Gastrocnemius medialis (tissue), 4 donors: Measurements from ENCODE around the gene GEN1. TPM values are rescaled to one million over a fixed set of nuclear protein-coding genes. Genes with fewer than 3 reads are reported as not detected.

ENCODE experiments used
- ATAC-seq, 2 donors: fragments of 150-250 bp; one replicate each; pipeline ENCODE4 v1.9.1; 2016
- DNase-seq, 2 donors: peaks; one replicate each; pipeline ENCODE4 v3.0.0-alpha.2; 2019
- H3K27ac ChIP-seq, 4 donors: fragments of 200-600 bp; sonication (generic); 1 replicate in 1 of 4; 2 replicates in 3 of 4; pipeline ENCODE4 v1.5.1; 2016 to 2018; ENCODE audit warnings: mild to moderate bottlenecking in 2 of 4, moderate library complexity in 1 of 4
- H3K27me3 ChIP-seq, 3 donors: fragments of 200-600 bp; sonication (generic) in 2 of 3; 1 replicate in 1 of 3; 2 replicates in 2 of 3; pipeline versions ENCODE4 v1.5.1 to v1.6.0; 2016 to 2019; ENCODE audit warnings: mild to moderate bottlenecking in 1 of 3, moderate library complexity in 1 of 3
- H3K36me3 ChIP-seq, 2 donors: fragments of 200-600 bp; sonication (generic) in 1 of 2; one replicate each; pipeline ENCODE4 v1.5.1; 2017 to 2018
- H3K4me1 ChIP-seq, 2 donors: fragments of 200-600 bp; sonication (generic) in 1 of 2; one replicate each; pipeline ENCODE4 v1.5.1; 2016 to 2017; ENCODE audit warnings: mild to moderate bottlenecking in 2 of 2
- H3K4me3 ChIP-seq, 4 donors: fragments of 200-600 bp; sonication (generic) in 3 of 4; 1 replicate in 1 of 4; 2 replicates in 3 of 4; pipeline ENCODE4 v1.5.1; 2016 to 2019; ENCODE audit warnings: mild to moderate bottlenecking in 2 of 4
- H3K9me3 ChIP-seq, 3 donors: fragments of 200-600 bp; sonication (generic) in 2 of 3; 1 replicate in 1 of 3; 2 replicates in 2 of 3; pipeline ENCODE4 v1.5.1; 2016 to 2019
- POLR2A ChIP-seq, 2 donors: fragments of 450-650 bp; IDR thresholded peaks; one replicate each; pipeline ENCODE4 v1.6.1; 2017; ENCODE audit warnings: antibody characterized with exemption in 2 of 2, mild to moderate bottlenecking in 2 of 2, moderate library complexity in 2 of 2
- in situ Hi-C, 4 donors: fragments of 200-750 bp; cut with MboI; loops; one replicate each; pipeline versions ENCODE4 v1.15.0 to v1.8.0; 2017; ENCODE audit warnings: low sequenced_read_pairs in 4 of 4
- intact Hi-C: fragments of 100-400 bp; cut with DNase I; formaldehyde crosslinking; loops from one replicate; pipeline ENCODE4 v1.15.1; 2023; ENCODE audit warnings: low total_unique reads
- total RNA-seq, 4 donors: library from RNA; depleted of rRNA; stranded (reverse); fragments of >200 nt; gene quantifications; one replicate each; pipeline versions ENCODE4 v1.1.0 to v1.2.3, GENCODE V29; 2016
- TF ChIP-seq, protein P1 (sequence below), 5 experiments: fragments of 450-650 bp in 3 of 5; fragments of 200-600 bp in 2 of 5; sonication (generic) in 2 of 5; IDR thresholded peaks in 4 of 5; conservative IDR thresholded peaks in 1 of 5; 1 replicate in 4 of 5; 2 replicates in 1 of 5; pipeline ENCODE4 v1.5.1; 2016 to 2019; ENCODE audit warnings: antibody characterized with exemption in 5 of 5, mild to moderate bottlenecking in 3 of 5, moderate library complexity in 3 of 5

The GEN1 gene
- total RNA-seq, 4 donors from 2014 or later: 0.31 to 8.7 (median 2.3) TPM

DNA sequence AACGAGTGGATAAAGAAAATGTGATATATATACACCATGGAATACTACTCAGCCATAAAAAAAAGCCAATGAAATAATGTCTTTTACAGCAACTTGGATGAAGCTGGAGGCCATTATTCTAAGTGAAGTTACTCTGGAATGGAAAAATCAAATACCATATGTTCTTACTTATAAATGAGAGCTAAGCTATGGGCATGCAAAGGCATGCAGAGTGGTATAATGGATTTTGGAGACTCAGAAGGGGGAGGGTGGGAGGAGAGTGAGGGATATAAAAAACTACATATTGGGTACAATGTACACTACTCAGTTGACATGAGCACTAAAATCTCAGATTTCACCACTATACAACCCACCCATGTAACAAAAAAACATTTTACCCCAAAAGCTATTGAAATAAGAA is 60.7 kb downstream of the GEN1 start:
- H3K27me3 ChIP-seq: no peaks in the 10 kb centered on the region
- in situ Hi-C loops (no loop called here), intact Hi-C loops (no loop called here)
- no peaks in the 10 kb centered on the region for H3K9me3 ChIP-seq
- no peak for ATAC-seq
- H3K4me3 ChIP-seq: no peak overlapping the region
- no peaks in the 10 kb centered on the region for H3K36me3 ChIP-seq
- H3K4me1 ChIP-seq: no peaks in the 10 kb centered on the region
- TF ChIP-seq, protein P1, sequence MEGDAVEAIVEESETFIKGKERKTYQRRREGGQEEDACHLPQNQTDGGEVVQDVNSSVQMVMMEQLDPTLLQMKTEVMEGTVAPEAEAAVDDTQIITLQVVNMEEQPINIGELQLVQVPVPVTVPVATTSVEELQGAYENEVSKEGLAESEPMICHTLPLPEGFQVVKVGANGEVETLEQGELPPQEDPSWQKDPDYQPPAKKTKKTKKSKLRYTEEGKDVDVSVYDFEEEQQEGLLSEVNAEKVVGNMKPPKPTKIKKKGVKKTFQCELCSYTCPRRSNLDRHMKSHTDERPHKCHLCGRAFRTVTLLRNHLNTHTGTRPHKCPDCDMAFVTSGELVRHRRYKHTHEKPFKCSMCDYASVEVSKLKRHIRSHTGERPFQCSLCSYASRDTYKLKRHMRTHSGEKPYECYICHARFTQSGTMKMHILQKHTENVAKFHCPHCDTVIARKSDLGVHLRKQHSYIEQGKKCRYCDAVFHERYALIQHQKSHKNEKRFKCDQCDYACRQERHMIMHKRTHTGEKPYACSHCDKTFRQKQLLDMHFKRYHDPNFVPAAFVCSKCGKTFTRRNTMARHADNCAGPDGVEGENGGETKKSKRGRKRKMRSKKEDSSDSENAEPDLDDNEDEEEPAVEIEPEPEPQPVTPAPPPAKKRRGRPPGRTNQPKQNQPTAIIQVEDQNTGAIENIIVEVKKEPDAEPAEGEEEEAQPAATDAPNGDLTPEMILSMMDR (IDR thresholded peaks at IDR 0.05 in 4 of 5, conservative IDR thresholded peaks at IDR 0.05 in 1 of 5): no peak
- no peak for TF ChIP-seq POLR2A (IDR thresholded peaks at IDR 0.05)
- H3K27ac ChIP-seq: peak overlapping the region in 2 of 4 donors; percentile 47 to 67
- no peak for DNase-seq

DNA sequence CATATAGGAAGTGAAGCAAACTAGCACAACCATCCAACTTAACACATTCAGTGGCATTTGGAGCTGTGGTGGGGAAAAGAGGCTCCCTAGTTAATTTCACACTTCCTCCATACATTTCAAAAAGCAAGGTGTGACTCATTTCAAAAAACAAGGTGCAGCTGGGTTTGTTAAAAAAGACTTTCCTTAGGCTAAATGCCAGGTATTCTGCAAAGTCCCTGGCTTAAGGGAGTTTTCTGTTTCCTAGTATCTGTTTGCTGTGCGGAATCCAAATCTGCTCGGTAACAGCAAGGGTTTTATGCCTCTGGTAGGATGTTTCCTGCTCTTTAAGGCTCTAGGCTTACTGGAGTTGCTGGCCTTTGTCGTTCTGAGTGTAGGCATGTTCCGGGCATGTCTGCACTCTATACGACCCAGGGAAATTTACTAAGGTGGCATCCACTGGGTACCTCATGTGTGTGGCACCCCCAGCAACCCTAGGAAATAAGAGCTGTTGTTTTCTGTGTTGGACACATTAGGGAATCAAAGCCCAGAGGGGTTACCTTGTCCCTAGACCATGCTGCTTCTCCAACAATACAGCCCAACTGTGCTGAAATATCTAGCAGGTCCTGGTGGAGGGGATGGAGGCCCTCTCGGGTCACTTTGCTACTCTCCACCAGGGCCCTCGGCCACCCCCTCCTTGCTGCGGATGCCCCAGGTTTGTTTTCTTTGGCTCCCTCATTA is 61.7 kb downstream of the GEN1 start:
- ATAC-seq (no peak), DNase-seq (no peak)
- Histone ChIP-seq H3K27ac (no peak overlapping the region), H3K27me3 (no peaks in the 10 kb centered on the region), H3K9me3 (no peaks in the 10 kb centered on the region), H3K36me3 (no peaks in the 10 kb centered on the region), H3K4me1 (peaks cover 2 to 5% of the 10 kb centered on the region in 2 donors), H3K4me3 (no peak overlapping the region)
- intact Hi-C loops (no loop called here), in situ Hi-C loops (no loop called here)
- no peak for TF ChIP-seq POLR2A (IDR thresholded peaks at IDR 0.05)
- TF ChIP-seq, protein P1 (IDR thresholded peaks at IDR 0.05 in 4 of 5, conservative IDR thresholded peaks at IDR 0.05 in 1 of 5): no peak

DNA sequence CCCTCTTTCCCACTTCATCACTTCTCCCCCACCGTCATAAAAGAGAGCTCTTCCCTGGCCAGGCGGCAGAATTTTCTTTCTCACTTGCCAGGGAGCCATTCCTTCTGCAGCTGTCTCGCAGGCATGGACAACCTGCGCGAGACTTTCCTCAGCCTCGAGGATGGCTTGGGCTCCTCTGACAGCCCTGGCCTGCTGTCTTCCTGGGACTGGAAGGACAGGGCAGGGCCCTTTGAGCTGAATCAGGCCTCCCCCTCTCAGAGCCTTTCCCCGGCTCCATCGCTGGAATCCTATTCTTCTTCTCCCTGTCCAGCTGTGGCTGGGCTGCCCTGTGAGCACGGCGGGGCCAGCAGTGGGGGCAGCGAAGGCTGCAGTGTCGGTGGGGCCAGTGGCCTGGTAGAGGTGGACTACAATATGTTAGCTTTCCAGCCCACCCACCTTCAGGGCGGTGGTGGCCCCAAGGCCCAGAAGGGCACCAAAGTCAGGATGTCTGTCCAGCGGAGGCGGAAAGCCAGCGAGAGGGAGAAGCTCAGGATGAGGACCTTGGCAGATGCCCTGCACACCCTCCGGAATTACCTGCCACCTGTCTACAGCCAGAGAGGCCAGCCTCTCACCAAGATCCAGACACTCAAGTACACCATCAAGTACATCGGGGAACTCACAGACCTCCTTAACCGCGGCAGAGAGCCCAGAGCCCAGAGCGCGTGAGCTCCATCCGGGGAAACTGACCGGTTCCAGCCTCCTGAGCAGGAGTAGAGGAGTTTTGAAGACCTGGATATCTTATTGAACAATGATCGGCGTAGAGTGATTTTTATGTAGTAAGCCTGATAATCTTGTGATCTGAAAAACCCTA is 62.7 kb downstream of the GEN1 start, which contains the start of gene MSGN1:
MSGN1 (plus strand) TSS at position 65 of the 850 bp plus-strand sequence; CDS start at position 124, 59 bp downstream.
- H3K4me1 ChIP-seq: peaks cover 12 to 15% of the 10 kb centered on the region in 2 donors
- TF ChIP-seq POLR2A (IDR thresholded peaks at IDR 0.05): no peak
- TF ChIP-seq, protein P1 (IDR thresholded peaks at IDR 0.05 in 4 of 5, conservative IDR thresholded peaks at IDR 0.05 in 1 of 5): no peak
- no peaks in the 10 kb centered on the region for H3K9me3 ChIP-seq
- intact Hi-C loops: no loop called here
- in situ Hi-C loops: no loop called here
- H3K27ac ChIP-seq: no peak within 1 kb of the TSS
- H3K4me3 ChIP-seq: no peak within 1 kb of the TSS
- ATAC-seq (no peak), DNase-seq (no peak)
- no peaks in the 10 kb centered on the region for H3K27me3 ChIP-seq
- H3K36me3 ChIP-seq: no peaks in the 10 kb centered on the region

DNA sequence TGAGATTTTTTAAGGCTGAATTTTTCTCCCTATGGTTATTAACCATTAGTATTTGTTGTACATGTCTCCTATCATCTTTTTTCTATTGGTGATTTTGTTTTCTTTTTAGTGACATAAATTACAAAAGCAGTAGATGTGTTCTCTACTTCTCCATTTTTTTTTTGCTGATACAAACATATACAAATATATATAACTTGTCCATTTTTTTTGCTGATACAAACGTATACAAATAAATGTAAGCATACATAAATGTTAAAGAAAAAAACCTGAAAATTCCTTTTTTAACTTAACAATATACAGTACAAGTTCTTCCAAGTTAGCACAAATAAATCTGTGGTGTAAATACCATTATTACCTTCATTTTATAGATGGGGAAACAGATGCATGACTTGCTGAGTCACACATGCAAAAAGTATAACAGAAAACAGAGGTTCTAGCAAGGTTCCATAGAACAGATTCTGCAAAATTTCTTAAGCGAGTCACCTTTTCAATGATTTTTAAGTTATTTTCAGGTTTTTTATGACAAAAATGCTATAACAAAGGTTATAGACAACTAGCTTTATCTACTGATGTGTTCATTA is 64.4 kb downstream of the GEN1 start:
- no peak for ATAC-seq
- no peaks in the 10 kb centered on the region for H3K36me3 ChIP-seq
- H3K27me3 ChIP-seq: no peaks in the 10 kb centered on the region
- peaks cover 26 to 27% of the 10 kb centered on the region in 2 donors for H3K4me1 ChIP-seq
- intact Hi-C loops: no loop called here
- DNase-seq: no peak
- TF ChIP-seq POLR2A (IDR thresholded peaks at IDR 0.05): no peak
- no peak overlapping the region for H3K4me3 ChIP-seq
- H3K27ac ChIP-seq: no peak overlapping the region
- in situ Hi-C loops: no loop called here
- no peaks in the 10 kb centered on the region for H3K9me3 ChIP-seq
